ENCODE data around the gene ALKBH3. TPM values are rescaled to one million over a fixed set of nuclear protein-coding genes. Genes with fewer than 3 reads are reported as not detected.

Gene ALKBH3
- polyA plus RNA-seq, 1 donor (not counting 4 experiments of a cell fraction or from before 2014, with no cell fraction given), result 42.4 TPM

GRCh38 chr11:43894546-43894945 lies 13.9 kb downstream of the ALKBH3 start:
- Histone ChIP-seq H3K27ac (ENCODE audit: control insufficient read depth, insufficient read depth, low read length) (no peak overlapping the region), H2AFZ (ENCODE audit: control insufficient read depth, low read length) (no peak overlapping the region), H4K20me1 (ENCODE audit: control insufficient read depth, extremely low read depth, insufficient read depth, low read length) (peaks cover 4% of the 10 kb centered on the region), H3K4me2 (ENCODE audit: control insufficient read depth, extremely low read depth, insufficient read depth, low read depth, low read length) (no peak overlapping the region), H3K27me3 (ENCODE audit: control insufficient read depth, extremely low read depth, insufficient read depth, low read length) (no peaks in the 10 kb centered on the region), H3K79me2 (ENCODE audit: control insufficient read depth, insufficient read depth, low read length) (no peaks in the 10 kb centered on the region), H3K9me3 (ENCODE audit: control insufficient read depth, low read depth, low read length) (no peaks in the 10 kb centered on the region), H3K9ac (ENCODE audit: control insufficient read depth, extremely low read depth, insufficient read depth, low read length) (no peak overlapping the region), H3K4me1 (ENCODE audit: control insufficient read depth, extremely low read depth, insufficient read depth, low read length) (no peaks in the 10 kb centered on the region), H3K4me3 (ENCODE audit: control insufficient read depth in 2 of 3, extremely low read depth in 1 of 3, insufficient read depth in 2 of 3, low read depth in 1 of 3, low read length in 3 of 3) (no peak overlapping the region), H3K36me3 (ENCODE audit: control insufficient read depth in 2 of 2, extremely low read depth in 1 of 2, insufficient read depth in 2 of 2, low read length in 2 of 2) (peaks cover 22 to 23% of the 10 kb centered on the region in 2 experiments), H3K9me1 (ENCODE audit: control insufficient read depth, extremely low read depth, insufficient read depth, low read length) (no peaks in the 10 kb centered on the region)
- FAIRE-seq, result no peak
- no peak for DNase-seq (ENCODE audit: low read depth, low spot score)
- TF ChIP-seq CTCF (optimal IDR thresholded peaks at IDR 0.05 in 1 of 3, IDR thresholded peaks at IDR 0.05 in 1 of 3, conservative IDR thresholded peaks at IDR 0.05 in 1 of 3; ENCODE audit: extremely low read depth in 1 of 3, insufficient read depth in 2 of 3, low read length in 3 of 3) (no peak), EZH2 (IDR thresholded peaks at IDR 0.05; ENCODE audit: low read length) (no peak)
- dilution Hi-C loops (cut with MboI; ENCODE audit: extremely low pct_ligation_motif_present, low sequenced_read_pairs), result no loop called here

DNA sequence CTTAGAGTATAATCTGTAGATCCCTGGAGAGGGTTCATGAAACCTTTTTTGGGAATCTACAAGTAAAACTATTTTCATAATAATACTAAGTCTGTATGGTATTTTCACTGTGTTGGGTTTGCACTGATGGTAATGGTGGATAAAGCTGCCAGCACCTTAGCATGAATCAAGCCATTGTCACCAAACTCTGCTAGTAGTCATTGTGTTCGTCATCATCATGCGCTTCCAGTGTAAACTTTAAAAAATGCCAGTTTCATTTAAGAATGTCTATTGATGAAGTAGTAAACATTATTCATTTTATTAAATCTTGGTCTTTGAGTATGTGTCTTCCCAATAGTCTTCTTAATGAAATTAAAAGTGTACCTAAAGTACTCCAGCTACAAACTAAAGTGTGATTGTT lies 15.0 kb downstream of the ALKBH3 start:
- Histone ChIP-seq H3K36me3 (ENCODE audit: control insufficient read depth in 2 of 2, extremely low read depth in 1 of 2, insufficient read depth in 2 of 2, low read length in 2 of 2) (peaks cover 22 to 23% of the 10 kb centered on the region in 2 experiments), H2AFZ (ENCODE audit: control insufficient read depth, low read length) (no peak overlapping the region), H3K27me3 (ENCODE audit: control insufficient read depth, extremely low read depth, insufficient read depth, low read length) (no peaks in the 10 kb centered on the region), H4K20me1 (ENCODE audit: control insufficient read depth, extremely low read depth, insufficient read depth, low read length) (no peaks in the 10 kb centered on the region), H3K4me1 (ENCODE audit: control insufficient read depth, extremely low read depth, insufficient read depth, low read length) (no peaks in the 10 kb centered on the region), H3K4me2 (ENCODE audit: control insufficient read depth, extremely low read depth, insufficient read depth, low read depth, low read length) (no peak overlapping the region), H3K4me3 (ENCODE audit: control insufficient read depth in 2 of 3, extremely low read depth in 1 of 3, insufficient read depth in 2 of 3, low read depth in 1 of 3, low read length in 3 of 3) (no peak overlapping the region), H3K9me1 (ENCODE audit: control insufficient read depth, extremely low read depth, insufficient read depth, low read length) (no peaks in the 10 kb centered on the region), H3K27ac (ENCODE audit: control insufficient read depth, insufficient read depth, low read length) (no peak overlapping the region), H3K9me3 (ENCODE audit: control insufficient read depth, low read depth, low read length) (no peaks in the 10 kb centered on the region), H3K9ac (ENCODE audit: control insufficient read depth, extremely low read depth, insufficient read depth, low read length) (no peak overlapping the region), H3K79me2 (ENCODE audit: control insufficient read depth, insufficient read depth, low read length) (no peaks in the 10 kb centered on the region)
- FAIRE-seq, result no peak
- TF ChIP-seq CTCF (optimal IDR thresholded peaks at IDR 0.05 in 1 of 3, IDR thresholded peaks at IDR 0.05 in 1 of 3, conservative IDR thresholded peaks at IDR 0.05 in 1 of 3; ENCODE audit: extremely low read depth in 1 of 3, insufficient read depth in 2 of 3, low read length in 3 of 3) (no peak), EZH2 (IDR thresholded peaks at IDR 0.05; ENCODE audit: low read length) (no peak)
- dilution Hi-C loops (cut with MboI; ENCODE audit: extremely low pct_ligation_motif_present, low sequenced_read_pairs), result no loop called here
- DNase-seq (ENCODE audit: low read depth, low spot score), result no peak
